Urothelium cell line (cell line): ENCODE data around the gene GLTPD2.

Experiments
- DNase-seq: peaks from one replicate; pipeline ENCODE4 v3.0.0; 2011; ENCODE audit warnings: low spot score, mixed read lengths
- FAIRE-seq: peaks from 2 replicates; lab custom pipeline; 2011; peaks lifted over from hg19 to GRCh38; lab: Jason Lieb, UNC

GLTPD2 gene

GRCh38 chr17:4788807-4789700 is at the start of gene GLTPD2:
Gene GLTPD2, plus strand, starts transcription at chr17:4788964. Its CDS starts 48 bp downstream, at chr17:4789012.
- no peak for FAIRE-seq

GRCh38 chr17:4739122-4740024 is 49.4 kb upstream of the GLTPD2 start, which contains the start of the genes CXCL16 and ZMYND15:
Gene CXCL16, minus strand, starts transcription at chr17:4739928. Its CDS starts 589 bp downstream, at chr17:4739339.
Gene ZMYND15, plus strand, starts transcription at chr17:4739833. Its CDS starts 716 bp downstream, at chr17:4740549.
- FAIRE-seq = no peak
- DNase-seq = peak; percentile 54

More at GRCh38 chr17:4788807-4789700, at the start of gene GLTPD2:
- no peak for DNase-seq

- DNase-seq = no peak
- no peak for FAIRE-seq
These were observed 48.8 kb upstream of the GLTPD2 start for GRCh38 chr17:4740025-4740351.

GRCh38 chr17:4740584-4740983 is 48.2 kb upstream of the GLTPD2 start:
- DNase-seq = no peak

GRCh38 chr17:4741544-4741943 is 47.2 kb upstream of the GLTPD2 start:
- DNase-seq (no peak), FAIRE-seq (no peak)

More at GRCh38 chr17:4740584-4740983, 48.2 kb upstream of the GLTPD2 start:
- no peak for FAIRE-seq

- DNase-seq (no peak), FAIRE-seq (no peak)
These were observed 46.6 kb upstream of the GLTPD2 start for GRCh38 chr17:4742133-4742532.

GRCh38 chr17:4742629-4743028 is 46.1 kb upstream of the GLTPD2 start:
- FAIRE-seq (no peak), DNase-seq (no peak)

- FAIRE-seq (no peak), DNase-seq (no peak)
These were observed 45.5 kb upstream of the GLTPD2 start for GRCh38 chr17:4743216-4743615.

GRCh38 chr17:4743898-4744297 is 44.9 kb upstream of the GLTPD2 start:
- FAIRE-seq (no peak), DNase-seq (no peak)

GRCh38 chr17:4744999-4745969 is 43.5 kb upstream of the GLTPD2 start:
- FAIRE-seq (no peak), DNase-seq (no peak)

- DNase-seq (no peak), FAIRE-seq (no peak)
These were observed 40.9 kb upstream of the GLTPD2 start for GRCh38 chr17:4747847-4748246.

GRCh38 chr17:4748686-4749085 is 40.1 kb upstream of the GLTPD2 start:
- DNase-seq (no peak), FAIRE-seq (no peak)

- FAIRE-seq (no peak), DNase-seq (no peak)
These were observed 38.2 kb upstream of the GLTPD2 start for GRCh38 chr17:4750606-4751005.

- FAIRE-seq (no peak), DNase-seq (no peak)
These were observed 36.8 kb upstream of the GLTPD2 start for GRCh38 chr17:4751932-4752331.

- FAIRE-seq (no peak), DNase-seq (no peak)
These were observed 35.4 kb upstream of the GLTPD2 start for GRCh38 chr17:4753392-4753791.

- no peak for FAIRE-seq
- no peak for DNase-seq
These were observed 29.0 kb upstream of the GLTPD2 start for GRCh38 chr17:4759776-4760236.

- FAIRE-seq (no peak), DNase-seq (no peak)
These were observed 24.2 kb upstream of the GLTPD2 start for GRCh38 chr17:4764595-4764994.

GRCh38 chr17:4766201-4766600 is 22.6 kb upstream of the GLTPD2 start:
- FAIRE-seq (no peak), DNase-seq (no peak)

GRCh38 chr17:4766723-4767122 is 22.0 kb upstream of the GLTPD2 start:
- DNase-seq (no peak), FAIRE-seq (no peak)

- DNase-seq (no peak), FAIRE-seq (no peak)
These were observed 20.5 kb upstream of the GLTPD2 start for GRCh38 chr17:4768298-4768697.
